Cardiac muscle cell (in vitro differentiated cells and primary cell): Measurements from ENCODE around the gene LYPD8. TPM values are rescaled to one million over a fixed set of nuclear protein-coding genes. Genes with fewer than 3 reads are reported as not detected.

Experiments
- DNase-seq, 2 donors: peaks; one replicate each; pipeline versions ENCODE4 v3.0.0 to v3.0.0-alpha.2; 2010 to 2017; ENCODE audit warnings: low read depth in 1 of 2, low spot score in 1 of 2
- H3K27ac ChIP-seq: fragments of 200-600 bp; sonication (generic); 2 replicates; pipeline ENCODE4 v1.5.1; 2016
- H3K27me3 ChIP-seq: fragments of 200-600 bp; sonication (generic); 2 replicates; pipeline ENCODE4 v1.6.0; 2016; ENCODE audit warnings: control low read depth
- H3K36me3 ChIP-seq: fragments of 200-600 bp; sonication (generic); 2 replicates; pipeline ENCODE4 v1.5.1; 2016; ENCODE audit warnings: control low read depth
- H3K4me1 ChIP-seq: fragments of 200-600 bp; sonication (generic); 2 replicates; pipeline ENCODE4 v1.8.1; 2017; ENCODE audit warnings: low read depth, mild to moderate bottlenecking, mixed run types
- H3K4me3 ChIP-seq: fragments of 200-600 bp; sonication (generic); 2 replicates; pipeline ENCODE4 v1.5.1; 2016; ENCODE audit warnings: mild to moderate bottlenecking
- H3K9me3 ChIP-seq: fragments of 200-600 bp; sonication (generic); 2 replicates; pipeline ENCODE4 v1.5.1; 2017; ENCODE audit warnings: low read depth, mild to moderate bottlenecking, control low read depth
- CTCF ChIP-seq: IDR thresholded peaks from 2 replicates; pipeline ENCODE4 v1.5.1; 2012; ENCODE audit warnings: low read depth, mild to moderate bottlenecking, low read length
- polyA plus RNA-seq: library from polyadenylated mRNA; unstranded; fragments of >200 nt; fragmentation: Nextera tagmentation; extraction: Ambion mirVana; gene quantifications from 2 replicates; pipeline ENCODE4 v1.2.1, GENCODE V29; 2016
- total RNA-seq: library from RNA; depleted of rRNA; stranded (reverse); fragments of >200 nt; gene quantifications from 2 replicates; pipeline ENCODE4 v1.2.3, GENCODE V29; 2016

The LYPD8 gene
- total and polyA plus RNA-seq, 2 experiments from 2014 or later, result not detected

GRCh38 chr1:248787430-248787829 is 31.9 kb upstream of the LYPD8 start:
- TF ChIP-seq CTCF, result no peak
- H3K9me3 ChIP-seq, result no peaks in the 10 kb centered on the region
- no peak overlapping the region for H3K4me3 ChIP-seq
- DNase-seq, result no peak
- H3K4me1 ChIP-seq, result no peaks in the 10 kb centered on the region
- H3K27me3 ChIP-seq, result no peaks in the 10 kb centered on the region
- no peaks in the 10 kb centered on the region for H3K36me3 ChIP-seq
- no peak overlapping the region for H3K27ac ChIP-seq

GRCh38 chr1:248786156-248786555 is 30.6 kb upstream of the LYPD8 start:
- no peak for TF ChIP-seq CTCF
- Histone ChIP-seq H3K27me3 (no peaks in the 10 kb centered on the region), H3K9me3 (no peaks in the 10 kb centered on the region), H3K36me3 (no peaks in the 10 kb centered on the region), H3K27ac (no peak overlapping the region), H3K4me1 (no peaks in the 10 kb centered on the region), H3K4me3 (no peak overlapping the region)
- no peak for DNase-seq

GRCh38 chr1:248783367-248783766 is 27.8 kb upstream of the LYPD8 start:
- Histone ChIP-seq H3K27ac (no peak overlapping the region), H3K4me1 (no peaks in the 10 kb centered on the region), H3K27me3 (no peaks in the 10 kb centered on the region), H3K9me3 (no peaks in the 10 kb centered on the region), H3K36me3 (no peaks in the 10 kb centered on the region), H3K4me3 (no peak overlapping the region)
- TF ChIP-seq CTCF, result no peak
- DNase-seq, result no peak

- H3K4me1 ChIP-seq, result no peaks in the 10 kb centered on the region
- H3K27me3 ChIP-seq, result no peaks in the 10 kb centered on the region
- H3K27ac ChIP-seq, result no peak overlapping the region
- no peaks in the 10 kb centered on the region for H3K36me3 ChIP-seq
- DNase-seq, result no peak
- H3K9me3 ChIP-seq, result no peaks in the 10 kb centered on the region
- TF ChIP-seq CTCF, result no peak
- no peak overlapping the region for H3K4me3 ChIP-seq
Measured at GRCh38 chr1:248782416-248783141, 27.0 kb upstream of the LYPD8 start.

- H3K4me1 ChIP-seq, result no peaks in the 10 kb centered on the region
- no peak overlapping the region for H3K4me3 ChIP-seq
- DNase-seq, result no peak
- H3K27ac ChIP-seq, result no peak overlapping the region
- no peaks in the 10 kb centered on the region for H3K9me3 ChIP-seq
- no peaks in the 10 kb centered on the region for H3K36me3 ChIP-seq
- H3K27me3 ChIP-seq, result no peaks in the 10 kb centered on the region
- TF ChIP-seq CTCF, result no peak
Measured at GRCh38 chr1:248779350-248779749, 23.8 kb upstream of the LYPD8 start.

- TF ChIP-seq CTCF, result no peak
- no peak for DNase-seq
- Histone ChIP-seq H3K9me3 (no peaks in the 10 kb centered on the region), H3K36me3 (no peaks in the 10 kb centered on the region), H3K27ac (no peak overlapping the region), H3K4me1 (no peaks in the 10 kb centered on the region), H3K27me3 (no peaks in the 10 kb centered on the region), H3K4me3 (no peak overlapping the region)
Measured at GRCh38 chr1:248778906-248779305, 23.3 kb upstream of the LYPD8 start.
